SK-N-SH (cell line): ENCODE measurements around the gene SLC25A21. TPM values are rescaled to one million over a fixed set of nuclear protein-coding genes. Genes with fewer than 3 reads are reported as not detected.

Source experiments
- CTCF ChIA-PET: fragments of 300-600, 350-600 bp; formaldehyde crosslinking; extraction: SDS; loops from one replicate; lab custom pipeline; 2021; lab: Yijun Ruan, JAX
- POLR2A ChIA-PET: fragments of 350-600 bp; sonication (Branson Sonifier 250); formaldehyde crosslinking; extraction: SDS; loops from one replicate; lab custom pipeline; 2020; ENCODE audit warnings: antibody characterized with exemption, inconsistent platforms; lab: Yijun Ruan, JAX
- DNase-seq: peaks from one replicate; pipeline ENCODE4 v3.0.0; 2012
- H2AFZ ChIP-seq: fragments of 200-600 bp; sonication (generic); 2 replicates; pipeline ENCODE4 v1.8.1; 2016; ENCODE audit warnings: antibody characterized with exemption, mild to moderate bottlenecking, low read depth
- H3F3A ChIP-seq: fragments of 200-600 bp; sonication (generic); replicated peaks from 2 replicates; pipeline ENCODE3; 2016; ENCODE audit warnings: antibody characterized with exemption, mild to moderate bottlenecking; ENCODE audit not compliant: insufficient read depth
- H3K27ac ChIP-seq, 2 experiments: fragments of 200-500 bp in 1 of 2; fragments of 200-600 bp in 1 of 2; sonication (Bioruptor generic) in 1 of 2; sonication (generic), shearing (Covaris generic) in 1 of 2; 2 replicates each; pipeline versions ENCODE4 v1.5.1 to v1.6.1; 2014 to 2016; ENCODE audit warnings: low read depth in 2 of 2, inconsistent platforms in 1 of 2, low read length in 1 of 2, mild to moderate bottlenecking in 1 of 2, mixed read lengths in 1 of 2
- H3K27me3 ChIP-seq: fragments of 200-600 bp; sonication (generic), shearing (Covaris generic); 2 replicates; pipeline ENCODE4 v1.6.1; 2016; ENCODE audit warnings: mixed run types; ENCODE audit not compliant: insufficient read depth
- H3K36me3 ChIP-seq, 2 experiments: fragments of 200-500 bp in 1 of 2; fragments of 200-600 bp in 1 of 2; sonication (Bioruptor generic) in 1 of 2; sonication (generic) in 1 of 2; replicated peaks in 1 of 2; 2 replicates each; pipeline versions ENCODE3 to v1.5.1; 2014 to 2016; ENCODE audit warnings: low read length in 1 of 2, mild to moderate bottlenecking in 1 of 2; ENCODE audit not compliant: insufficient read depth in 2 of 2, control insufficient read depth in 1 of 2
- H3K4me1 ChIP-seq, 2 experiments: fragments of 200-500 bp in 1 of 2; fragments of 200-600 bp in 1 of 2; sonication (Bioruptor generic) in 1 of 2; sonication (generic), shearing (Covaris generic) in 1 of 2; 2 replicates each; pipeline versions ENCODE4 v1.5.1 to v1.6.1; 2014 to 2016; ENCODE audit warnings: low read depth in 1 of 2, low read length in 1 of 2, mixed run types in 1 of 2; ENCODE audit not compliant: insufficient read depth in 2 of 2, control insufficient read depth in 1 of 2
- H3K4me2 ChIP-seq: fragments of 200-600 bp; sonication (generic), shearing (Covaris generic); 2 replicates; pipeline ENCODE4 v1.6.1; 2017; ENCODE audit warnings: mixed run types
- H3K4me3 ChIP-seq, 2 experiments: fragments of 200-500 bp in 1 of 2; fragments of 200-600 bp in 1 of 2; sonication (Bioruptor generic) in 1 of 2; sonication (generic), shearing (Covaris generic) in 1 of 2; 2 replicates each; pipeline versions ENCODE4 v1.5.1 to v1.8.1; 2014 to 2016; ENCODE audit warnings: low read depth in 2 of 2, inconsistent platforms in 1 of 2, low read length in 1 of 2, mild to moderate bottlenecking in 1 of 2, mixed read lengths in 1 of 2, moderate library complexity in 1 of 2
- H3K79me2 ChIP-seq: fragments of 200-600 bp; sonication (generic); 2 replicates; pipeline ENCODE4 v1.8.1; 2017; ENCODE audit warnings: mild to moderate bottlenecking; ENCODE audit not compliant: insufficient read depth
- H3K9ac ChIP-seq: fragments of 200-600 bp; sonication (generic); 2 replicates; pipeline ENCODE4 v1.6.1; 2017; ENCODE audit warnings: mixed run types
- H3K9me2 ChIP-seq: fragments of 200-600 bp; sonication (generic); 2 replicates; pipeline ENCODE4 v1.6.1; 2017; ENCODE audit warnings: mixed run types
- H3K9me3 ChIP-seq: fragments of 200-600 bp; sonication (generic); 2 replicates; pipeline ENCODE4 v1.6.1; 2017; ENCODE audit warnings: mixed run types, mild to moderate bottlenecking, moderate library complexity
- H4K20me1 ChIP-seq: fragments of 200-600 bp; sonication (generic); 2 replicates; pipeline ENCODE4 v1.6.1; 2017; ENCODE audit warnings: mild to moderate bottlenecking, mixed run types; ENCODE audit not compliant: insufficient read depth
- FOSL2 ChIP-seq: IDR thresholded peaks from 2 replicates; pipeline ENCODE4 v1.4.0; 2012; ENCODE audit warnings: low read depth, mild to moderate bottlenecking, moderate library complexity, borderline replicate concordance
- FOXJ3 ChIP-seq: sonication (generic); formaldehyde crosslinking; IDR thresholded peaks from 2 replicates; pipeline ENCODE4 v1.5.1; 2020; ENCODE audit warnings: mild to moderate bottlenecking, missing genetic modification reagents
- FOXM1 ChIP-seq: IDR thresholded peaks from 2 replicates; pipeline ENCODE4 v1.4.0; 2012; ENCODE audit warnings: low read depth, mild to moderate bottlenecking
- GABPA ChIP-seq: IDR thresholded peaks from 2 replicates; pipeline ENCODE4 v1.4.0; 2012; ENCODE audit warnings: low read depth, mild to moderate bottlenecking
- GATA2 ChIP-seq: sonication (generic); formaldehyde crosslinking; IDR thresholded peaks from 2 replicates; pipeline ENCODE4 v1.5.0; 2020; ENCODE audit warnings: mild to moderate bottlenecking, missing genetic modification reagents
- IRF3 ChIP-seq: fragments of 150-350 bp; IDR thresholded peaks from 2 replicates; pipeline ENCODE4 v1.6.1; 2016; ENCODE audit warnings: mild to moderate bottlenecking, low read depth, low read length
- RAD21 ChIP-seq: IDR thresholded peaks from 2 replicates; pipeline ENCODE4 v1.6.1; 2012; ENCODE audit warnings: mild to moderate bottlenecking, low read length
- REST ChIP-seq: IDR thresholded peaks from 2 replicates; pipeline ENCODE4 v1.6.1; 2012; ENCODE audit warnings: mild to moderate bottlenecking, low read depth, low read length, moderate library complexity
- RXRA ChIP-seq: IDR thresholded peaks from 2 replicates; pipeline ENCODE4 v1.4.0; 2012; ENCODE audit warnings: low read depth, mild to moderate bottlenecking, borderline replicate concordance
- TAF1 ChIP-seq: IDR thresholded peaks from 2 replicates; pipeline ENCODE4 v1.6.1; 2012; ENCODE audit warnings: low read depth, mild to moderate bottlenecking, low read length, moderate library complexity, borderline replicate concordance
- TCF12 ChIP-seq: IDR thresholded peaks from 2 replicates; pipeline ENCODE4 v1.4.0; 2012
- TEAD4 ChIP-seq: IDR thresholded peaks from 2 replicates; pipeline ENCODE4 v1.4.0; 2012; ENCODE audit warnings: mild to moderate bottlenecking, borderline replicate concordance; ENCODE audit not compliant: insufficient read depth
- ZBTB33 ChIP-seq: IDR thresholded peaks from 2 replicates; pipeline ENCODE4 v1.4.0; 2012; ENCODE audit warnings: low read depth, borderline replicate concordance
- WGBS: methylation state at CpG from one replicate; pipeline ENCODE4 v1.1.6; 2017; ENCODE audit warnings: low lambda C conversion rate; 5-methylcytosine and 5-hydroxymethylcytosine counted together
- polyA plus RNA-seq, 3 experiments: library from polyadenylated mRNA; depleted of rRNA; stranded (reverse); fragments of >200 nt; gene quantifications; 2 replicates each; pipeline ENCODE4 v1.2.3, GENCODE V29; 2012

SLC25A21 gene
- polyA plus RNA-seq, 1 of the 3 experiments (the other 2 are of a cell fraction), result not detected

GRCh38 chr14:36810209-36810608, 362.2 kb downstream of the SLC25A21 start:
- Histone ChIP-seq H3K27me3 (no peaks in the 10 kb centered on the region), H3K79me2 (no peaks in the 10 kb centered on the region), H3K9me2 (no peaks in the 10 kb centered on the region), H4K20me1 (no peaks in the 10 kb centered on the region), H3K9ac (no peak overlapping the region), H3K27ac (no peak overlapping the region), H3K4me1 (no peaks in the 10 kb centered on the region), H3K9me3 (no peaks in the 10 kb centered on the region), H2AFZ (no peak overlapping the region), H3K36me3 (no peaks in the 10 kb centered on the region), H3K4me2 (no peak overlapping the region), H3K4me3 (no peak overlapping the region), H3F3A (no peaks in the 10 kb centered on the region)
- CTCF ChIA-PET, result no interaction called here
- no peak for DNase-seq
- TF ChIP-seq GABPA (no peak), FOXM1 (no peak), ZBTB33 (no peak), TAF1 (no peak), FOXJ3 (no peak), TEAD4 (no peak), TCF12 (no peak), FOSL2 (no peak), REST (no peak), GATA2 (CRISPR knock-in tag) (no peak), RAD21 (no peak), IRF3 (no peak), RXRA (no peak)
- POLR2A ChIA-PET, result no interaction called here
- WGBS, result 6% methylated on average over 2 of the region's 2 CpGs
